Measurements from ENCODE around the gene ATP5PO. TPM values are rescaled to one million over a fixed set of nuclear protein-coding genes. Genes with fewer than 3 reads are reported as not detected.

The ATP5PO gene
- polyA plus RNA-seq, 1 of the 3 experiments (the other 2 are of a cell fraction): 148 TPM

DNA sequence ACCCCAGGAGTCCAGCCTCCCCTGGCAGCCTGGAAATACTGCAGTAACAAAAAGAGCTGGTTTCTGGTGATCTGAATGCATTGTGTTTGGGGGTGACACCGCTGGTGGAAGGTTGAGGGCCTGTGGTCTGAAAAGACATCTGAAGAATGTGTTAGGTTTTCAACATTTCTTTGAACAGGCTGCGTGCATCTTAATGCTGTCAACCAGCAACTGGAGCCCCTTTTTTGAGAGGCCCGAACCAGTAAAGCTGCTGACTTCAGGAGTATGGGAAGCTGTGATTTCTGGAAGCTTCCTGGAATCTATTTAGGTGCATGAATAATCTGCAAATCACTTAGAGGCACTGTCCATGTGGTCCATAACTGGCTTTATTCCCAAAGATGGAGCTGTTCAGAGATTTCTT is 17.0 kb downstream of the ATP5PO start:
- no peak overlapping the region for H3K4me3 ChIP-seq (ENCODE audit: low read depth in 2 of 2, low read length in 1 of 2)
- no peak for TF ChIP-seq FOXJ3 (CRISPR knock-in tag; IDR thresholded peaks at IDR 0.05)
- no peak for TF ChIP-seq RFX5 (IDR thresholded peaks at IDR 0.05; ENCODE audit: low read length)
- TF ChIP-seq SMC3 (IDR thresholded peaks at IDR 0.05; ENCODE audit: low read depth, low read length): no peak
- no peak for TF ChIP-seq RCOR1 (IDR thresholded peaks at IDR 0.05; ENCODE audit: low read length)
- TF ChIP-seq, protein P1, sequence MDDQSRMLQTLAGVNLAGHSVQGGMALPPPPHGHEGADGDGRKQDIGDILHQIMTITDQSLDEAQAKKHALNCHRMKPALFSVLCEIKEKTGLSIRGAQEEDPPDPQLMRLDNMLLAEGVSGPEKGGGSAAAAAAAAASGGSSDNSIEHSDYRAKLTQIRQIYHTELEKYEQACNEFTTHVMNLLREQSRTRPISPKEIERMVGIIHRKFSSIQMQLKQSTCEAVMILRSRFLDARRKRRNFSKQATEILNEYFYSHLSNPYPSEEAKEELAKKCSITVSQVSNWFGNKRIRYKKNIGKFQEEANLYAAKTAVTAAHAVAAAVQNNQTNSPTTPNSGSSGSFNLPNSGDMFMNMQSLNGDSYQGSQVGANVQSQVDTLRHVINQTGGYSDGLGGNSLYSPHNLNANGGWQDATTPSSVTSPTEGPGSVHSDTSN (IDR thresholded peaks at IDR 0.05): no peak
- TF ChIP-seq GABPA (IDR thresholded peaks at IDR 0.05; ENCODE audit: low read depth): no peak
- no peak for TF ChIP-seq EP300 (IDR thresholded peaks at IDR 0.05; ENCODE audit: borderline replicate concordance in 1 of 2, low read depth in 1 of 2, low read length in 1 of 2)
- no peak for TF ChIP-seq TAF1 (IDR thresholded peaks at IDR 0.05; ENCODE audit: borderline replicate concordance, low read depth, low read length)
- no peak for TF ChIP-seq YY1 (IDR thresholded peaks at IDR 0.05; ENCODE audit: low read depth)
- no peak for TF ChIP-seq MEF2A (IDR thresholded peaks at IDR 0.05; ENCODE audit: borderline replicate concordance, low read depth)
- TF ChIP-seq, protein P2, sequence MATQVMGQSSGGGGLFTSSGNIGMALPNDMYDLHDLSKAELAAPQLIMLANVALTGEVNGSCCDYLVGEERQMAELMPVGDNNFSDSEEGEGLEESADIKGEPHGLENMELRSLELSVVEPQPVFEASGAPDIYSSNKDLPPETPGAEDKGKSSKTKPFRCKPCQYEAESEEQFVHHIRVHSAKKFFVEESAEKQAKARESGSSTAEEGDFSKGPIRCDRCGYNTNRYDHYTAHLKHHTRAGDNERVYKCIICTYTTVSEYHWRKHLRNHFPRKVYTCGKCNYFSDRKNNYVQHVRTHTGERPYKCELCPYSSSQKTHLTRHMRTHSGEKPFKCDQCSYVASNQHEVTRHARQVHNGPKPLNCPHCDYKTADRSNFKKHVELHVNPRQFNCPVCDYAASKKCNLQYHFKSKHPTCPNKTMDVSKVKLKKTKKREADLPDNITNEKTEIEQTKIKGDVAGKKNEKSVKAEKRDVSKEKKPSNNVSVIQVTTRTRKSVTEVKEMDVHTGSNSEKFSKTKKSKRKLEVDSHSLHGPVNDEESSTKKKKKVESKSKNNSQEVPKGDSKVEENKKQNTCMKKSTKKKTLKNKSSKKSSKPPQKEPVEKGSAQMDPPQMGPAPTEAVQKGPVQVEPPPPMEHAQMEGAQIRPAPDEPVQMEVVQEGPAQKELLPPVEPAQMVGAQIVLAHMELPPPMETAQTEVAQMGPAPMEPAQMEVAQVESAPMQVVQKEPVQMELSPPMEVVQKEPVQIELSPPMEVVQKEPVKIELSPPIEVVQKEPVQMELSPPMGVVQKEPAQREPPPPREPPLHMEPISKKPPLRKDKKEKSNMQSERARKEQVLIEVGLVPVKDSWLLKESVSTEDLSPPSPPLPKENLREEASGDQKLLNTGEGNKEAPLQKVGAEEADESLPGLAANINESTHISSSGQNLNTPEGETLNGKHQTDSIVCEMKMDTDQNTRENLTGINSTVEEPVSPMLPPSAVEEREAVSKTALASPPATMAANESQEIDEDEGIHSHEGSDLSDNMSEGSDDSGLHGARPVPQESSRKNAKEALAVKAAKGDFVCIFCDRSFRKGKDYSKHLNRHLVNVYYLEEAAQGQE (IDR thresholded peaks at IDR 0.05; ENCODE audit: low read depth, low read length): no peak
- TF ChIP-seq FOSL2 (IDR thresholded peaks at IDR 0.05; ENCODE audit: borderline replicate concordance, low read depth): no peak
- TF ChIP-seq MXI1 (IDR thresholded peaks at IDR 0.05; ENCODE audit: low read depth, low read length): no peak
- TF ChIP-seq FOXM1 (IDR thresholded peaks at IDR 0.05; ENCODE audit: low read depth): no peak
- no peak for TF ChIP-seq TCF12 (IDR thresholded peaks at IDR 0.05)
- no peak for TF ChIP-seq JUND (IDR thresholded peaks at IDR 0.05)
- TF ChIP-seq POLR2AphosphoS5 (IDR thresholded peaks at IDR 0.05; ENCODE audit: low read depth, low read length): no peak
- H4K20me1 ChIP-seq (ENCODE audit: insufficient read depth): no peaks in the 10 kb centered on the region
- H3K79me2 ChIP-seq (ENCODE audit: insufficient read depth): no peaks in the 10 kb centered on the region
- H3K4me1 ChIP-seq (ENCODE audit: control insufficient read depth in 1 of 2, insufficient read depth in 2 of 2, low read depth in 1 of 2, low read length in 1 of 2): peaks cover 0 to 11% of the 10 kb centered on the region in 2 experiments; a peak in 2 of 4 replicates
- WGBS (ENCODE audit: low lambda C conversion rate): 100% methylated on average over 2 of the region's 3 CpGs
- DNase-seq: no peak
- CTCF ChIA-PET: interaction anchor here (0.8 to 1.9 kb wide), 2 partner anchors 26 to 293 kb away, joined by 3 to 8 read pairs; no protein-coding TSS in a partner anchor
- peaks cover 6% of the 10 kb centered on the region for H3F3A ChIP-seq (replicated peaks; ENCODE audit: insufficient read depth)
- POLR2A ChIA-PET: no interaction called here
- no peak overlapping the region for H3K27ac ChIP-seq (ENCODE audit: low read depth in 2 of 2, low read length in 1 of 2)
- no peak overlapping the region for H3K4me2 ChIP-seq
- H3K9me2 ChIP-seq: no peaks in the 10 kb centered on the region
- H3K9me3 ChIP-seq: no peaks in the 10 kb centered on the region
- H3K27me3 ChIP-seq (ENCODE audit: insufficient read depth): no peaks in the 10 kb centered on the region
- H3K9ac ChIP-seq: no peak overlapping the region
- H2AFZ ChIP-seq (ENCODE audit: low read depth): no peak overlapping the region
- H3K36me3 ChIP-seq (replicated peaks in 1 of 2; ENCODE audit: control insufficient read depth in 1 of 2, insufficient read depth in 2 of 2, low read length in 1 of 2): peaks cover 12 to 14% of the 10 kb centered on the region in 2 experiments

Measured in SK-N-SH (cell line).